ENCODE data around the gene IMMP2L.

The IMMP2L gene

DNA sequence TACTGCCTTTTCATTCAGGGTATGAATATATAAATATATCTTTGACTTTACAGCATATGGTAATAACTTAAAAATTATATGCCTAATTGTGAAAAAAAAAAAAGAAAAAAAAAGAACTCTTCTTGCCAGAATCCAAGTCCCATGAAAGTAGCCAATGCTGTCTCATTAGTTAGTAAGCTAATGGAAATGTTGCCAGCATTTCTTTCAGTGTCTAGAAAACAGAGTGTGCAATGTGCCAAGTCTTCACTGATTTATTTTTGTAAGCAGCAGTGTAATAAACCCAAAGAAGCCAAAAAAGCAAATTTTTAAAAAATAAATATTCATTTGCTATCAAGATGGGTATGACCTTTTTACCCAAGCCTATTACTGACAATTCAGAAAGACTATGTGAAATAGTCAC, 502.5 kb downstream of the IMMP2L start:
- no peak for DNase-seq

DNA sequence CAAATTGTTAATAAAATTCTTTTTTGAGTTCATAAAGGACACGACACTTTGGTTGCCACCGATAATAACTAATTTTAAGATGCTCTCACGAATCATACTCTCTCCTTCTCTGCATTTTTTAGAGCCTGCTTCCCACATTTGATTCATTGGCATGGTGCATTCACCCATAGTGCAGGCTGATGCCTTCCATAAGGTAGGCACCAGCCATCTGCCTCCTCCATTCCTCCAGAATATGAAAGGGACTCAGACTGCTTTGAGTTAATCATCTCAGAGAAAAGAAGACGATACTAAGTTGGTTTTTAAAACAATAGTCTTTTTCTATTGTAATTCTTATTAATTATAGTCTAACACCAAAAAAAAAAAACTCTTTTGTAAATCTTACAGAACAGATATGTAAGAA, 505.2 kb downstream of the IMMP2L start:
- no peak for DNase-seq

DNA sequence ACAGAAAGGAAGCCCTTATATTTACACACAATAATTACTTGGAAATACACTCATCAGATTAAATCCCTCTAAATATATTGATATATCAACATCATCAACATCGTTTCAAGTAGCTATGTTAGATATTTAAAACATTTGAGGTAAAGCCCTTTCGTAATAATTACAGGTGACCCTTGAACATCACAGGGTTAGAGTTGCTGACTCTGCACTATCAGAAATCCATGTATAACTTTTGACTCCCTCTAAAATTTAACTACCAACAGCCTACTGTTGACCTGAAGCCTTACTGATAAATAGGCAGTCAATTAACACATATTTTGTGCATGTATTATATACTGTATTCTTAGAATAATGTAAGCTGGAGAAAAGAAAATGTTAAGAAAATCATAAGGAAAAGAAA, 505.9 kb downstream of the IMMP2L start:
- DNase-seq: no peak

DNA sequence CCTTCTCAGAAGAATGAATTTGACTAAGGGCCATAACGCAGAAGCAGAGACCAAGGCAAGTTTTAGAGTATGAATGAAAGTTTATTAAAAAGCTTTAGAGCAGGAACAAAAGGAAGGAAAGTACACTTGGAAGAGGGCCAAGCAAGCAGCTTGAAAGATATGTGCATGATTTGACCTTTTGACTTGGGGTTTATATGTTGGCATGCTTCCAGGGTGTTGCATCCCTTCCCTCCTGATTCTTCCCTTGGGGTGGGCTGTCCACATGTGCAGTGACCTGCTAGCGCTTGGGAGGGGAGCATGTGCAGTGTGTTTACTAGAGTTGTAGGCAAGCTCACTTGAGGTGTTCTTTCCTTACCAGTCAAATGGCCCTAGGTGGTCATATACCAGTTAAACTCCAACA, 509.3 kb downstream of the IMMP2L start:
- DNase-seq: no peak

DNA sequence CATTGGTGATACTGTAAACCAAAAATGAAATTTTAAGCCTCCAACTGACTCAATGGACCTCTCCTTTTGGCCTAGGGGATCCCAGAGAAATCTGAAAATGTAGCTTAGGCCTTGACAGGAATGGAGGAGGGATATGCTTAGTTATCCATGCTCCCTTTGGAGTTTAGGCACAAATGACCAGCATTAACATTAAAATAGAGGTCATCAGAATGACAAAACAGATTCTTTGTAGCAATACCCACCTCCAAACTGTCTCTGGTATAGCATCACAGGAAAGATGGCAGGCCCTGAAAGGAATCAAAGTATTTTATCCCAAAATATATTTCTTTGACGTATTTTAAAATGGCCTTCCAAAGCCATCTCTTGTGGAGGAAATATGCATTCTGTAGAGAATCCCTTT, 510.5 kb downstream of the IMMP2L start:
- DNase-seq: no peak

DNA sequence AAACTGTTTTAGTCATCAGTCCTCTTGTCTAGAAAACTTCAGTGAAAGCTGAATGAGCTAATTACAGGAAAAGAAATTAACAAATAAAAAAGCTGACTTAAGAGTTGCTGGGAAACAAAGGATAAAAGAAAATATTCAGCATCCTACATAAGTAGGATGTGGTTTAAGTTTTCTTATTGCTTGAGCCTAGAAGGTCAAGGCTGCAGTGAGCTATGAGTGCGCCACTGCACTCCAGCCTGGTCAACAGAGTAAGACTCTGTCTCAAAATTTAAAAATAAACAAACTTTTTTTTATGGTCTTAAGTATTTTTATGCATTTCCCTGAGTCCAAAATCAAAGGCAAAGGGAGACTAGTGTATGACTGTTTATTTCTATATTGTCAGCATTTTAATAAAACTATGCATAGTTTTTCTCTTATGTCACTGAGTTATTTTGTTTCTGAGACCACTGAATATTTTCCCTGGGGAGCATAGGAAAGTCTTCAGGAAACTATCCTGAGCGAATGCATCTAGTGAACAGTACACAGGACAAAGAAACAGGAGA, 511.3 kb downstream of the IMMP2L start:
- DNase-seq: no peak

DNA sequence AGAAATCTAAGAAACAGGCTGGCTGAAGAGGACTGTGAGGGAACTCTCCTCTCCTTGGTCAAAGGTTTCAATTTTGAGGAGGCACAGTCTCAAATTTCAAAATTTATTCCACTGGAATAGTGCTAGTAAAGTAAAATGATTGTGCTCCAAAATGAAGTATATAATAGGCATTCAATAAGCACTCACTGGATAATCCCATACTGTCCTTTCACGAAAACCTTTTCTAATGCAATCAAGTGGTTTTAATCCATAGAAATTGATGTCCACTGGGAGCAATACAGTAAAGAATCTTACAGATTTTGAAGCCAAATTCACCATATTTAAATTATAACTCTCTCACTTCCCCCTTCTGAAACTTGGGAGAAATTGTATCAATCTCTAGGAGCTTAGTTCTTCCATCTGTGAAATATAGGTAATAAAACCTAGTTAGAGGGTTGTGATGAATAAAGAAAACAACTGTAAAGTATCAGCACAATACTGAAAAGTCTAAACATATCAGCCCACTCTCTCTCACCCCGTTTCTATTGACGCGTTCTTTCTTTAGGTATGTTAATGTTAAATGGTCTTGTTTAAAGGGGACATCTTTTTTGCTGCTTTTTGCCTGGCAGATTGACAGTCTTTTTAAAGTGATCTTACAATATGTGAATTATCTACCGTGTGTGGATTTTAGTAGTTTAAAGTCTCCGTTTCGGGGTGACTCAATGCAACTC, 512.2 kb downstream of the IMMP2L start:
- DNase-seq: no peak

DNA sequence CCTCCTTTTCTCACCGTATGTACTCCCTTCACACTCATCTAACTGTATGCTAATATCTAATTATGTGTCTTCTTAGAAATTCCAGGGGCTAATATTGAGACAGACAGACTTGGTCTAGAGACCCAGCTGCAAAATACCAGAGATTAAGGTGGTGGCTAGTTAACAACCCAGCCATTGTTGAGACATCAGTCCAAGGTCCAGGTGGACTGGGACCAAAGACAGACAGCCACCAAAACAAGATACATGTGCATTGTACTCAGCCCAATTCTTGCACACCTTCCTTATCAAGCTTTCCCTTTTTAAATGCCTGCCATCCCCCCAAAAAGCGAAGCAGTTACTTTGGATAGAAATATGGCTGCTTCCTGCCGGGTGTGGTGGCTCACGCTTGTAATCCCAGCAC, 514.7 kb downstream of the IMMP2L start:
- DNase-seq: no peak

DNA sequence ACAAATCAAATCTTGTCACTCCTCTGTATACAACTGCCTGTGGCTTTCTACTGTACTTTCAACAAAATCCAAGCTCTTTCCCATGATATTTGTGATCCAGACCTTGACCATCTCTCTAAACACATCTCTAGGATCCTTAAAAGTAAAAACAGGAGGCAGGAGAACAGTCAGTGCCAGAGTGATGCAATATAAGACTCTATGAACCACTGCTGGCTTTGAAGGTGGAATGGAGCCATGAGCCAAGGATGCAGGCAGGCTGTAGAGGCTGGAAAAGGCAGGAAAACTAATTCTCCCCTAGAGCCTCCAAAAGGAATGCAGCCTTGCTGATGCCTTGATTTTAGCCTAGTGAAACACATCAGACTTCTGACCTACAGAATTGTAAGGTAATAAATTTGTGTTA, 516.8 kb downstream of the IMMP2L start:
- no peak for DNase-seq

DNA sequence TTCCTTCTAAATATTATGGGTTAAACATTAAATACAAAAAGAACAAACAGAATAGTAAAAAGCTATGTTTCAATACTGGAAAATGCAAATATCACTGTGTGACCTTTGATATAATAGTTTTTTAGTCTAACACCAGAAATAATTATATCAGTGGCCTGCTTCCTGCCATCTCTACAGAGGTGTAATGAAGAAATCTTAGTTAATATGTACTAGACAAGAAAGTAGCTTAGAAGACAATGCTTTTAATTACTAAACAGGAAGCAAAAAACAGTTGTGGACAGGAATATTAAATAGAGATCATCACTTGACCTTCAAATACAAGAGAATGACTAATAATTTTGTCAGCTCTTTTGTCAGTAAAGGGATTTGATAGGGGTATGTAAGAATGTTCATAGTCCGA, 518.7 kb downstream of the IMMP2L start:
- no peak for DNase-seq

DNA sequence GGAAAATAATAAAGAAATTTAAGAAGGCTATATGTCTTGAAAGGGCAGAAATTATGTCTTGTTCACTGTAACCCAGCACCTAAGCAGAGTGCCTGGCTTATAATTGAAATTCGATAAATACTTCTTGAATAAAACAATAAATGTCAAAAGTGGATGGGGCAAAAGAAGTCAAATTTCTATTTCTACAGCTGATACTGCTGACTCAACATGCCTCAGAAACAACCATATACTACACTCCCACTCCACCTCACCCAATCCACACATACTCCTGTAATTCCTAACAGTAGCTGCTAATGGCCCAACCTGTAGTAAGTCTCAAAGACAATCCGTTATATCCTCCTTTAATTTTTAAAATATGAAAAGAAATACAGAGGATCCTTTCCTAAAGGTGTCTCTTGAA, 519.5 kb downstream of the IMMP2L start:
- no peak for DNase-seq

DNA sequence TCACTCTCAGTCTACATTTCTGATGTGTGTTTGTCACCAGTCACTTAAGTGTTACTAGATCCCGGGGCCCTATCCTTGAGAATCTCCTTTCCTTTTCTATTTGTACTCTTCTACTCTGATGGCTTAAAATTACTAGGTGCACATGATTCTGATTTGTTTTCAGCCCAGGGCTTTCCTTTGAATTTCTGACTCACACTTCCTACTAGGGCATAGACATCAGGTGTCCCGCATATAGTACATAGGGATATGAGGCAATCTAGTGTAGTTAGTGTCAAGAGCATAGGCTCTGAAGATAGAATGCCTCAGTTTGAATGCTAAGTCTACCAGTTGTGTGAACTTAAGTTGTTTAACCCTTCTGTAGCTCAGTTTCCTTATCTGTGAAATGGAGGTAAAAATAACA, 520.7 kb downstream of the IMMP2L start:
- DNase-seq: no peak

DNA sequence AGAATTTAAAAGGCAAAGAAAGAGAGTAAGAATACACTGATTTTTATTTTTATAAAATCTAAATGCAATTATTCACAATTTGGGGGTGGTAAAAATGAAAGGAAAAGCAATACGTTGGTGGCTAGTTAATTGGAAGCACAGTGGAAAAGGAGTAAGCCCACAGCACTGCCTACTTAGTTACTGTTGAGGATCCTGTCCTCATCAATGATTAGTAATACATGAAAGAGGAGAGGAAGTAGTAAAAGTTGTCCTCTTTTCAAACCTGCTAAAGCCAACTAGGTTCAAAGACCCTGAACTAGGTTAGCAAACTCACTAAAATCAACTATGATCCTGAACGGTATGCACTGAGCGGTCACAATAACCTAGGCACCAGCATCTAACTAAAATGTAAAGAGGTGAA, 524.1 kb downstream of the IMMP2L start:
- no peak for DNase-seq

DNA sequence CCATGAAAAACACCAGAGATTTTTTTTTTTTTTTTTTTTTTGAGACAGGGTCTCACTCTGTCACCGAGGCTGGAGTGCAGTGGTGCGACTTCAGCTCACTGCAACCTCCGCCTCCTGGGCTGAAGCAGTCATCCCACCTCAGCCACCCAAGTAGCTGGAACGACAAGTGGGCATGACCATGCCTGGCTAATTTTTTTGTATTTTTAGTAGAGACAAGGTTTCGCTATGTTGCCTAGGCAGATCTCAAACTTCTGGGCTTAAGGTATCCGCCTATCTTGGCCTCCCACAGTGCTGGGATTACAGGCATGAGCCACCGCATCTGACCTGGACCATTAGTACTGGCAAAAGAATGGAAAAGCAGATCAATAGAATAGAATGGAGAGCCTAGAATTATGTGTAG, 530.4 kb downstream of the IMMP2L start:
- DNase-seq: no peak

DNA sequence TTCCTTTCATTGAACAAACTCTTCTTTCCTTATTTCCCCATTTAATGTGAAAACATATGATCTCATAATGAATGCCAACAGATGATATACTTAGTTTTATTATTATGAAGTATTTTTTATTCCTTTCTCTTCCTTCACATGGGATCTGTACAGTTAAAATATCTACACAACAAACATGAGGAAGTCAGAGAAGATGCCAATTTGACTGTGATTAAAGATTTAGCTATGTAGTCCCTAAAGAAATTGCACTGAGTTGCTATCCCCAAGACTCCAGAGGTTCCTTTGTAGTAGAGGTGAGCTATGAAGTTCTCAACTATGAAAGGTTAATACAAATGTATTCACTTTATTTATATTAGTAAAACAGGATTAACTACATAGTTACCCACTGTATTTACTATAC, 532.0 kb downstream of the IMMP2L start:
- no peak for DNase-seq

DNA sequence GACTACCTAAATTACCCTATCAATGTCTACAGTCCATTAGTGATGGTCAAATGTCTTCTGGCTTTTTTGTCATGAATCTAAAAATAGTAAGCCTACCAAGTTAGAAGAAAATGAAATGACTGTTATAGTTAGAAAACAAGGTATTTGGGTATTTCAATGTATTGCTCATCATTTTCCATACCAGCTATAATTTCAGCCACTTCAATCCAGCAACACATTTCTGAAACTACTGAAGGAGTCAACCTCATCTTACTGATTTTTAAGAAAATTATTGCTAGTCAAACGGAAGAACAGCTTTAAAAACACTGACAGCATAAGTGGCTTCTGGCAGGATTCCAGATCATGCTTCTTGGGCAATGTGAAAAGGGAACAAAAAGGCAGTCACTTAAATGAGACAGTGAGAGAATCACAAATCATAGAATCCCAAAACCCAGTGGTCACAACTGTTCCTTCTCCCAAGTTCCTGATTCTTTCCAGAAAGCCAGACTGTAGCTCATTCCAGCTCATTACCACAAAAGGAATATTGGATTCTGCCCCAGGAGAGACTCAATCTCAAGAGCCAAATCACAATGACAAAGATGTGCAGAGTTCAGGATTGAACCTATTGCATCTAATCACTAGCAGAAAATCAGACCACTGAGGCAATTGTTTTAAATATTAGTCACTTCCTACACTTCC, 532.6 kb downstream of the IMMP2L start:
- no peak for DNase-seq

DNA sequence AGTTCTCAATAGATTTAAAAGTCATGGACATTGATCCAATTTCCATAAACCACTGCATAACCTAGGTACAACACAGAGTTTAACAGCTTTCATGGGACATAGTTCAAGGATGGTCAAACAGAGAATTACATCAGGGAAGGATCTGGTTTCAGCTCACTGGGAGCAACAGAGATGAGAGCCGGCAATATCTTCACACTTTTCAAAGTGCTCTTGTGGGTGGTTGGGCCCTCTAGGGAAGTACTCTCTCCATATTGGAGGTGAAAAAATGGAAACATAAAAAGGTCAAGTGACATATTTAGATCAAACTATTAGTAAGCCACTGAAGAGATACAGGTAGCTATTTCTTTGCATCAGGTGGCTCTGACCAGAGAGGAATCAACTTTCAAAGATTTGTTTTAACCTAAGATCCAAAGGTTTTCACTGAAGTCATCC, 533.1 kb downstream of the IMMP2L start:
- peak; percentile 61 for DNase-seq

DNA sequence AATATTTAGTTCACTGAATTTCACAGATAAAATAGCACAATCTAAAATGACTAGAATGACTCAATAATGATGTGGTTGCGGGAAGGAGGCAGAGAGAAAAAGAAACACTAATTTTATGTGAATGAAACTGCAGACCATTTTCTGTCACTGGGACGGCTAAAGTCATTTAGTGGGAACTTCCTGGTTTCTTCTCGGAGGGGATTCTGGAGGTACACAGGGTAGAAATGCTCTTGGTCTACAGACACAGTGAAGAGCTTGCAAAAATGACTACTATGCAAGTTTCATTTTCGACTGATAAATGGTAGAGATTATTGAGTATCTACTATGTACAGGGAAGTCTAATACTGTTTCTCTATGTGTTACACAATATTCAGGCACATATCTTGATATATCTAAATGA, 534.9 kb downstream of the IMMP2L start:
- DNase-seq: no peak

DNA sequence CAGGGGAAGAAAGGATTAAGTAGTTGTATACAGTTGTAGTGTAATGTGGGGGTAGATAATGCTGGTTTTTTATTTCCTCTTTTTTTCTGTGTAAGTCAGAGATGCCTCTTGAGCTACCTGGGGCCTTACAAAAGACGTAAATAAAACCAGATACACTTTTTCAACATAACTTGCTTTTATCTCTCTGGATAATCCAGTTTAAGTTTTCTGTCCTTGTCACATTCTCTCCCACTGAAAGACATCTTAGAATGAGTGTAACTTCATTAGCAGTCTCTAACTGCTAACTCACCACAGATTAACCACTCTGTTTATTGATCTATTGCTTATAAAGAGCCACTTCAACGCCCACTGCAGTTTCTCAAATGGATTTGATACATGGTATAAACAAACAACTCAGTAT, 535.5 kb downstream of the IMMP2L start:
- DNase-seq: no peak

DNA sequence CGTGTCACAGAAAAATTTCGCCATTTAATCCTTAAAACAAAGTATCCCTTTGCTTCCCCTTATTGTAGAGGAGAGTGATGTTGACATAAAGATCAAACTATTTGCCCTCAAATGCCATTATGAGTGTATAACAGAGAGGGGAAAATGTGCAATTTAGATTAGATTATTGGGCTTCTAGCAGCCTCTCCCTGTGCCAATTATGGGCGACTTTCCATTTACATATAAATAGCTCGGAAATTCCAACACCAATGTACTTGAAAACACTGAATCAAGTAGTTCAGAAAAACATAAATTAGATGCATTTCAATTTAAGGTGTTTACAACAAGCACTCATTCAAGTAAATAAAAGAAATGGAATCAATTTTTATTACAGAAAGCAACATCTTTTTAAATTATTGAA, 535.9 kb downstream of the IMMP2L start:
- DNase-seq: no peak

DNA sequence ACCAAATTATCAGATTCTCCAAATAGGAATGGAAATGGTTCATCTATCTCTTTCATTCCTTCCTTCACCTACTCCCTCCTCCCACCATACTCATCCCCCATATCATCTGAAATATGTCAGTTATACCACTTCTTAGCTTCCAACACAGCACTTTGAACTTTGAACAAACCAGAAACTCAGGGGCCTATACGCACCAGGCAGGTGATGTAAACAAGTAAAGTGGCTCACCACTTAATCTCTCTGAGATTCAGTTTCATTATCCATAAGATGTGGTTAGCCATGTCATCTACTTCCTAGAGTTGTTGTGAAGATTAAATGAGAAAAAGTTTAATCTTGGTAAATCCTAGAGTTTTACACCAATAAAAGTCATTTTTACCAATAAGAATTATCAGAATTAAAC, 537.3 kb downstream of the IMMP2L start:
- DNase-seq: peak; percentile 17

DNA sequence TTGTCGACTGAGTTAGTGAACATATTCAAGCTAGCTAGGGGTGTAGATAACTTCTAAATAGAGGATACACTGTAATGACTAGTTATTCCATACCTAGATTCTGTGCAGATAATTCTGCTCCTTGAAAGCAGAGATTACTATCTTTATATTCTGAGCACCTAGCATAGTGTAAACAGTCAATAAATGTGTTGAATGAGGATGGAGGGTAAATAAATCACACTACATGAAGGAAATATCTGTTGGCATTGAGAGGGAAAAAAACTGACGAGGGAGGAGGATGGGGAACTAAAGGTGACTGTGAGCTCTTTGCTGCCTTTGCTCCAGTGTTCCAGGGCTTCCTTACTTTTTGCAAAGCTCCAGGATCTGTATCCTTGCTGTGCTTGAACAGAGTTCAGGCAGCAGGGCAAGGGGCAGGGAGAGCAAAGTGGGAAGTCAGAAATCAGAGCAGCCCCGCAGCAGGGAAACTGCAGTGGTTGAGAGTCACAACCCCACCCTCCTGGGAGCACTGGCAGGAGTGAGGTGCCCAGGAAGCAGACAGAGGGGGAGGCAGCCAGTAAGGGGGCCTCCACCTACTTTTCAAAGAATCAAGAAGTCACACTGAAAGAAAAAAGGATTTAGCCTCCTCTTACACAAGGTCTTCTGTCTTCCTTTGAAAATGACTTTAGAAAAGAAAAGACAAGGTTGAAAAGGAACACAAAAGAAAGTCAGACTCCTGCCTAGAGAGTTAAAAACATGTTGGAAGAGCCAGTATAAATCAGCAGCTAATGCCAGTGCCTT, 543.1 kb downstream of the IMMP2L start:
- DNase-seq: no peak

DNA sequence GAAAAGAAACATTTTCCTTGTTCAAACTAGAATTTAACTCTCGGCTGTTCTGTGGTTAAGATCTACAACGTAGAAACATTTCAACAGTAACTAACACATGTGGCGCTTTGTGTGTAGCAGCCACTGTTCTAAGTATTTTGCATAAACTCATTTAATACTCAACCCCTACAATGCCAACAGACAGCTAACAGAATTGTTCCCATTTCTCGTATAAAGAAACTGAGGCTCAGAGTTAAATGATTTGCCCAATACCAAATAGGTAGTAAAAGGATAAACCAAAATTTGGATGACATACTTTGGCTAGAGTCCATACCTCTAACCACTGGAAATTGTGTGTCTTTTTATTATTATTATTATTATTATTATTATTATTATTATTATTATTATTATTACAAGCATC, 543.8 kb downstream of the IMMP2L start:
- no peak for DNase-seq

DNA sequence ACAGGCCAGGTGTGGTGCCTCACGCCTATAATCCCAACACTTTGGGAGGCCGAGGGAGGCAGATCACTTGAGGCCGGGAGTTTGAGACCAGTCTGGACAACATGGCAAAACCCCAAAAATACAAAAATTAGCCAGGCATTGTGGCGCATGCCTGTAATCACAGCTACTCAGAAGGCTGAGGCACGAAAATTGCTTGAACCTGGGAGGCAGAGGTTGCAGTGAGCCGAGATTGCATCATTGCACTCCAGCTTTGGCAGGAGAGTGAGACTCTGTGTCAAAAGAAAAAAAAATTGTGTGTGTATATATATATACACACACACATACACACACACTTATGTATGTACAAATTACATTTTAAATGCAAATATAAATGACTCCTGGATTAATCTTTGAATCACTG, 548.2 kb downstream of the IMMP2L start:
- DNase-seq: no peak
